ENCODE measurements around the gene PMAIP1.

GRCh38 chr18:59926131-59926530 is 26.3 kb downstream of the PMAIP1 start:
- TF ChIP-seq, protein P1, sequence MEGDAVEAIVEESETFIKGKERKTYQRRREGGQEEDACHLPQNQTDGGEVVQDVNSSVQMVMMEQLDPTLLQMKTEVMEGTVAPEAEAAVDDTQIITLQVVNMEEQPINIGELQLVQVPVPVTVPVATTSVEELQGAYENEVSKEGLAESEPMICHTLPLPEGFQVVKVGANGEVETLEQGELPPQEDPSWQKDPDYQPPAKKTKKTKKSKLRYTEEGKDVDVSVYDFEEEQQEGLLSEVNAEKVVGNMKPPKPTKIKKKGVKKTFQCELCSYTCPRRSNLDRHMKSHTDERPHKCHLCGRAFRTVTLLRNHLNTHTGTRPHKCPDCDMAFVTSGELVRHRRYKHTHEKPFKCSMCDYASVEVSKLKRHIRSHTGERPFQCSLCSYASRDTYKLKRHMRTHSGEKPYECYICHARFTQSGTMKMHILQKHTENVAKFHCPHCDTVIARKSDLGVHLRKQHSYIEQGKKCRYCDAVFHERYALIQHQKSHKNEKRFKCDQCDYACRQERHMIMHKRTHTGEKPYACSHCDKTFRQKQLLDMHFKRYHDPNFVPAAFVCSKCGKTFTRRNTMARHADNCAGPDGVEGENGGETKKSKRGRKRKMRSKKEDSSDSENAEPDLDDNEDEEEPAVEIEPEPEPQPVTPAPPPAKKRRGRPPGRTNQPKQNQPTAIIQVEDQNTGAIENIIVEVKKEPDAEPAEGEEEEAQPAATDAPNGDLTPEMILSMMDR (IDR thresholded peaks at IDR 0.05; ENCODE audit: insufficient read depth, low read length) = no peak
- TF ChIP-seq REST (IDR thresholded peaks at IDR 0.05; ENCODE audit: insufficient replicate concordance, low read depth) (no peak), POLR2AphosphoS5 (IDR thresholded peaks at IDR 0.05; ENCODE audit: low read depth) (no peak)
